A673 (cell line): Measurements from ENCODE around the gene TMTC2.

Source experiments
- CTCF ChIP-seq: fragments of 300-800, 200-600 bp; sonication (generic); conservative IDR thresholded peaks from 2 replicates; pipeline ENCODE4 v1.5.1; 2017; ENCODE audit warnings: low read depth, mild to moderate bottlenecking, antibody characterized with exemption, low read length, moderate library complexity, mixed read lengths
- EZH2 ChIP-seq: fragments of 200-600 bp; sonication (generic); IDR thresholded peaks from 2 replicates; pipeline ENCODE4 v1.6.1; 2017; ENCODE audit warnings: borderline replicate concordance, low read depth, mild to moderate bottlenecking, mixed read lengths, antibody characterized with exemption, low read length; ENCODE audit not compliant: poor library complexity, severe bottlenecking

- TF ChIP-seq CTCF (no peak), EZH2 (no peak)
These were observed 405.4 kb downstream of the TMTC2 start for GRCh38 chr12:83092129-83092528.
